ENCODE data around the gene SPHK2.

SPHK2 gene

DNA sequence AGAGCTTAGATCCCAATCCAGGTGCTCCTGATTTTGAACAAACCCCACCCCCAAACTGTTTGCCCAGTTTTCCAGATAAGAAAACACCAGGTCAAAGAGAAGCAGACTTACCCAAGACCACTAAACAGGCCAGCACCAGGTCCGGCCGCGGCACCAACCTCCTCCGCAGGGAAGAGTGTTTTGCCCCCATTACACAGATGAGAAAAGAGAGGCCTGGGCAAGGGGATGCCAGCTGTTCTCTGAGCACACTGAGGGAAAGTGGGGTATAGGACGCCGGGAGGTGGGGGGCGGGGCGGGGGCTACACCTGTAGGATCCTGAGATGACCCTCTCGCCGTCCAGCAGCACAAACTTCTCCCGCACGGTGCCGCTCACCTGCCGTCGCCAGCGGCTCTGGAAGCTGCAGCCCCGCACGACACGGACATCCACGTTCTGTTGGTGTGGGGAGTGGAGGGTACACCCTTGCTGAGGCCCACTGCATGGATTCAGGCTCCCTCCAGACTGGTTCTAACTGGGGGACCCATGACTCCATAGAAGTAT is 9.7 kb upstream of the SPHK2 start:
- H3K4me3 Mint-ChIP-seq = no peak overlapping the region
- no peak for DNase-seq
- no peaks in the 10 kb centered on the region for H3K36me3 Mint-ChIP-seq (ENCODE audit: low read depth)
- H3K27ac Mint-ChIP-seq = no peak overlapping the region
- H3K9me3 Mint-ChIP-seq = no peaks in the 10 kb centered on the region
- H3K4me1 Mint-ChIP-seq = peaks cover 13% of the 10 kb centered on the region
- H3K27me3 Mint-ChIP-seq (ENCODE audit: low read depth, poor library complexity) = peaks cover 6% of the 10 kb centered on the region
- TF ChIP-seq, protein P1, sequence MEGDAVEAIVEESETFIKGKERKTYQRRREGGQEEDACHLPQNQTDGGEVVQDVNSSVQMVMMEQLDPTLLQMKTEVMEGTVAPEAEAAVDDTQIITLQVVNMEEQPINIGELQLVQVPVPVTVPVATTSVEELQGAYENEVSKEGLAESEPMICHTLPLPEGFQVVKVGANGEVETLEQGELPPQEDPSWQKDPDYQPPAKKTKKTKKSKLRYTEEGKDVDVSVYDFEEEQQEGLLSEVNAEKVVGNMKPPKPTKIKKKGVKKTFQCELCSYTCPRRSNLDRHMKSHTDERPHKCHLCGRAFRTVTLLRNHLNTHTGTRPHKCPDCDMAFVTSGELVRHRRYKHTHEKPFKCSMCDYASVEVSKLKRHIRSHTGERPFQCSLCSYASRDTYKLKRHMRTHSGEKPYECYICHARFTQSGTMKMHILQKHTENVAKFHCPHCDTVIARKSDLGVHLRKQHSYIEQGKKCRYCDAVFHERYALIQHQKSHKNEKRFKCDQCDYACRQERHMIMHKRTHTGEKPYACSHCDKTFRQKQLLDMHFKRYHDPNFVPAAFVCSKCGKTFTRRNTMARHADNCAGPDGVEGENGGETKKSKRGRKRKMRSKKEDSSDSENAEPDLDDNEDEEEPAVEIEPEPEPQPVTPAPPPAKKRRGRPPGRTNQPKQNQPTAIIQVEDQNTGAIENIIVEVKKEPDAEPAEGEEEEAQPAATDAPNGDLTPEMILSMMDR (IDR thresholded peaks at IDR 0.05) = no peak

DNA sequence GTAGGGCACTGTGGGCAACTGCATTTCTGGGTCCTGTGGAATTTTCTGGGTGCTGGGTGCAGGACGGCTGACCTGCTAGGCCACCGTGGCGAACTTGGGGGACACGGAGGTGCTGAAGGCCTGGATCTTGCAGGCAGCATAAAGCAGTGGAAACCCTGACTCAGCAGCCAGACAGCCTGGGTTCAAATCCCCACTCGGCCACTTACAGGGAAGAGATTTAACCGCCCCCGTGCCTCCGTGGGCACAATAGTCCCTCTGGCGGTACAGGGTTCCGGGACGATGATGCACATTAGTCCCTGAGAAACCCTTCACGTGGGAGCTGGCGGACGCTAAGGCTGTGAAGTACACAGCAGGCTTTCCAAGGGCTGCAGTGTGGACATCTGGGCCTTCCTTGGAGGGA is 7.4 kb upstream of the SPHK2 start:
- Mint-ChIP-seq H3K27ac (no peak overlapping the region), H3K4me3 (no peak overlapping the region)
- TF ChIP-seq, protein P1 (IDR thresholded peaks at IDR 0.05) = no peak

DNA sequence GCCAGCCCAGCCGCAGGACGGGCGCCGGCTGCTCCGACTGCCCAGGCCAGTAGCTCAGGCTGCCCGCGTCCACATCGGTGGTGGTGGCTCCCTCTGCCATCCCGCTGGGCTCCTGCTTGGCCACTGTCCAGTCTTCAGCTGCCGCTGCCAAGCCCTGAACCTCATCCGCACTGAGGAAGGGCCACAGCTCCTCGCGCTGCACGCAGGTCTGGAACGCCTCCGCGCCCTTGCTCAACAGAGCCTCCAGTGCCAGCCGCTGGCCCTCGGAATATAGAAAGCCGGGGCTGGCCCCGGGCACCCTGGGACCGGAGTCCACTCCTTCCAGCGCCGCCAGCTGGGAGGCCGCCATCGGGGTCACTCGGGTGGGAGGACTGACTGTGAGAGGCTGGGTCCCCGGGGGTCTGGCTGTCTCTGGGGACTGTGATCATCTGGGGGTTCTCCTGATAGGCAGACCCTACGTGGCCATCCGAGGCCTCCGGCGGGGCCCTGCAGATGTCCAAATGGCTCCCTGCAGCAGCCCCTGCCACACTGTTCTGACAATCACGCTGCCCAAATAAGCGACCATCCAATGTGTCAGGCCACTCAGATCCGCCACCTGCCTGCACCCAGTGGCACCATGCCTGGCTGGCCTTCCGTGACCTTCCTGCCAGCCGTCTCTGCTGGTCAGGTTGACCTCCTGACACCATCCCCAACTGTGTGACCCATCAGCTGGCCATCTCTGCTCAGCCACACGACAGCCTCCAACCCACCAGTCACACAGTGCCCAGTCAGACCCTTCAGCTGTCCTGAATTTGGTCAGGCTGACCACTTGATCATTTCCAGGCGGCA is 6.1 kb upstream of the SPHK2 start:
- Mint-ChIP-seq H3K4me3 (no peak overlapping the region), H3K27me3 (ENCODE audit: low read depth, poor library complexity) (no peaks in the 10 kb centered on the region), H3K36me3 (ENCODE audit: low read depth) (peaks cover 14% of the 10 kb centered on the region), H3K27ac (peak overlapping the region; percentile 98), H3K4me1 (peaks cover 44% of the 10 kb centered on the region), H3K9me3 (no peaks in the 10 kb centered on the region)
- TF ChIP-seq, protein P1 (IDR thresholded peaks at IDR 0.05) = no peak
- DNase-seq = no peak

More for the DNA sequence above, 7.4 kb upstream of the SPHK2 start:
- peaks cover 12% of the 10 kb centered on the region for H3K36me3 Mint-ChIP-seq (ENCODE audit: low read depth)
- peaks cover 31% of the 10 kb centered on the region for H3K4me1 Mint-ChIP-seq
- no peak for DNase-seq
- H3K9me3 Mint-ChIP-seq = no peaks in the 10 kb centered on the region
- H3K27me3 Mint-ChIP-seq (ENCODE audit: low read depth, poor library complexity) = no peaks in the 10 kb centered on the region

DNA sequence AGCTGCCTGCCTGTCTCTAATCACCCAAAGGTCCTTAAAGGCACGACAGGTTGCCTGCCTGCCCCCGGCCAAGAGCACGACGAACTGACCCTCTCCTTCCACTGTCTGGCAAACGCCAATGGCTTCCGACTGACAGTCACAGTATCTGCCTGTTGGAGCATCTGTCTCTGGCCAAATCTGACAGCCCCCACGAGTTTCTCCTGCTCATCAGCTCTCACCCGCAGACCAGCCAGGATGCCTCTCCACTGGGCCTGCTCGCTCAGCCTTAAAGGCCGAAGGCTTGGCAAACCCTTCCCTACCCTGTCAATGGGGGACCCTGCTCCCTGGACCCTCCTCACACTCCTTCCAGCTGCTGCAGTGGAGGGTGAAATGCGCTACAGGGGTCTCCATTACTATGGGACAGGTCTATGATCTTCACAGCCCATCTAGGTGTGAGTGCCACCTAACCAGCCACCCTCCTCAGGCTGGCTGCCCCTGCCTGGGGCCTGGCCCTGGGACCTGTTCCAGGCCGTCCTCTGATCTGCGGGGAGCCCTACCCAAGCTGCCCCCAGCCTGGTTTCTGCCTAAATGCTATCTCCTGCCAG is 5.4 kb upstream of the SPHK2 start:
- Mint-ChIP-seq H3K4me1 (peaks cover 51% of the 10 kb centered on the region), H3K4me3 (no peak overlapping the region), H3K27ac (peak overlapping the region; percentile 98), H3K9me3 (no peaks in the 10 kb centered on the region), H3K27me3 (ENCODE audit: low read depth, poor library complexity) (no peaks in the 10 kb centered on the region), H3K36me3 (ENCODE audit: low read depth) (peaks cover 19% of the 10 kb centered on the region)
- TF ChIP-seq, protein P1 (IDR thresholded peaks at IDR 0.05) = no peak
- no peak for DNase-seq

DNA sequence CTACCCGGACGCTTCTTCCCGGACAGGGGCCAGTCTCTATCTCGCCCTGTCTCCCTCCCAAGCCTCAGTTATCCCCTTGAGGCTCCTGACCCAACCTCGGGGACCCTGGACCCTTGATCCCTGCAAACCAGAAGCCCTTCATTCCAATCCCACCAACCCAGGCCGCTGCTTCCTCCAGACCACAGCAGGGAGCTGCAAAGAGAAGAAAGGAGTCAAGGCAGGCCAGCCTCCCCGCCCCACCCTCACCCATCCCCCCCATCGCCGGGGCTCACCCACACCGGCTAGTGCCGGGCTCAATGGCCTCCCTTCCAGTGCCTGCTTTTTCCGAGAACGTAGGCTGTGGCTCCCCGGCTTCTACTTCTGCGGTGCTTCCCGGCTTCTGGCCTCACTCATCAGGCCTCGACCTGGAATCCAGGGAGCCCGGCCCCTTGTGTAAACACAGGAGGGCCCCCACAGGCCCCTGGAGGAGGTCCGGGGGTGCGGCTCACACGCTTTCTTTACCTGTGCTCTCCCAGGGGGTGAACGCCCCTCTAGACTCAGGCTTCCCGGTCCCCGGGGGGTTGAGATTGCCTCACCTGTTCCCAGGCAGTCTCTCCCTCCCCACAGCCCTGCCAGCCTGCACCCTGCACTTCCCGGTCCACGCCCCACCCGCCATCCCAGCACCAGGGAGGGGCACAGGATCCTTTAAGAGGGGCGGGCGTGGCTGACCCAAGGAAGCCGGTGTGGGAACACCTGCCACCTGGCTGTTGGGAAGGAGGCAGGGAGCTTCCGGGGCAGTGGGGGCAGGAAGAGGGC is 4.7 kb upstream of the SPHK2 start, which contains the start of gene FAM83E:
Gene FAM83E (minus strand): TSS at position 641 of the 795 bp plus-strand sequence. CDS start 1,704 bp downstream, outside the sequence.
- H3K4me1 Mint-ChIP-seq = peaks cover 54% of the 10 kb centered on the region
- peak within 1 kb of the TSS; percentile 52 for H3K4me3 Mint-ChIP-seq
- H3K27me3 Mint-ChIP-seq (ENCODE audit: low read depth, poor library complexity) = no peaks in the 10 kb centered on the region
- no peak for DNase-seq
- H3K36me3 Mint-ChIP-seq (ENCODE audit: low read depth) = peaks cover 19% of the 10 kb centered on the region
- TF ChIP-seq, protein P1 (IDR thresholded peaks at IDR 0.05) = no peak
- peak within 1 kb of the TSS; percentile 98 for H3K27ac Mint-ChIP-seq
- H3K9me3 Mint-ChIP-seq = no peaks in the 10 kb centered on the region
